GM12874 (cell line): Measurements from ENCODE around the gene INPP1.
A peak's percentile ranks its signal among the peaks of the same experiment; 100 is the strongest.

Experiments
- CTCF ChIP-seq: IDR thresholded peaks from 2 replicates; pipeline ENCODE4 v1.5.1; 2011; ENCODE audit warnings: low read depth, mild to moderate bottlenecking, control low read depth, low read length, moderate library complexity; ENCODE audit not compliant: insufficient read depth

The INPP1 gene

GRCh38 chr2:190313880-190314279 is 29.5 kb upstream of the INPP1 start:
- no peak for TF ChIP-seq CTCF

- TF ChIP-seq CTCF: no peak
Measured at GRCh38 chr2:190315273-190315672, 28.1 kb upstream of the INPP1 start.

- no peak for TF ChIP-seq CTCF
Measured at GRCh38 chr2:190318514-190318913, 24.9 kb upstream of the INPP1 start.

- no peak for TF ChIP-seq CTCF
Measured at GRCh38 chr2:190318931-190319554, 24.3 kb upstream of the INPP1 start.

DNA sequence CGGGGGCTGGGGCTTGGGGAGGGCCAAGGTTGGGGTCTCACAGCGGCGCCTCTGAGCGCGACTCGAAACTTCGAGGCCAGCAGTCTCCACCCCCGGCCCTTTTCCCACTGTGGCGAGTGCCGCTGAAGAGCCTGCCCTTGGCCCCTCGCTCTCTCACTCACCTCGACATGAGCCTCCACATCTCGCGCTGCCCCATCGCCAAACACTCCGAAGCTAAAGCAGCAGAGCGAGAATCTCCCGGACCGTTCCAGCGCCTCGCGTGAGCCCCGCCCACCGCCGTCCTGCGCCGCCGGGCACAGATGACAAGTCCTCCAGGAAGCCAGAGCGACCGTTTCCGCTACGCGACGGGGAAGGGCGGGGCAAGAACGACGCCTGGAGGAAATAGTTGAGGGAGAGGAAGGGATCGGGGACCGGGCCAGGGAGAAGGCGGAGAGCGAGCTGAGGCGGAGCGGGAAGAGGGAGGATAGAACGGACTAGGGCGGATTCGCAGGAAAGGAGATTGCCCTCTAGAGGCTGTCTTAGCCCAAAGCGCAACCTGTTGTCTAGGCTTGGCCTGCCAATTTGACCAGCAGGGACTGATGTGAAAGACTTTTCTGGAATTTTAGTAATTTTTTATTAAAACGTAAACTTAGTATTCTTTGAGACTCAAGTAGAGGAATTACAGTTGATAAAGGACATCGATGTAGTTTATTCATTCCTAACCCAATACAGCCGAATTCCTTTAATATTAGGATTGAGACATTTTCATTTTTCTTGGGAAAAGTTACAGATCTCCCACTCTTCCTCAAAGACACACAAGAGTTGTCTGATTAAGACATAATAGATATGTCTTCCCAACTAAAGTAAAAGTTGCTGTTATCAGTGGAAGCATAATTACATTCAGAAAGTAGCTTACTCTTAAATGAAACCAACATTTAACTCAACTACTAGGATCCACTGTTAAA is 23.6 kb upstream of the INPP1 start, which contains the start of gene HIBCH:
TSS of gene HIBCH (minus strand) at position 272 of the 944 bp plus-strand sequence. CDS start at position 196, 76 bp downstream.
- peak; percentile 66 for TF ChIP-seq CTCF

DNA sequence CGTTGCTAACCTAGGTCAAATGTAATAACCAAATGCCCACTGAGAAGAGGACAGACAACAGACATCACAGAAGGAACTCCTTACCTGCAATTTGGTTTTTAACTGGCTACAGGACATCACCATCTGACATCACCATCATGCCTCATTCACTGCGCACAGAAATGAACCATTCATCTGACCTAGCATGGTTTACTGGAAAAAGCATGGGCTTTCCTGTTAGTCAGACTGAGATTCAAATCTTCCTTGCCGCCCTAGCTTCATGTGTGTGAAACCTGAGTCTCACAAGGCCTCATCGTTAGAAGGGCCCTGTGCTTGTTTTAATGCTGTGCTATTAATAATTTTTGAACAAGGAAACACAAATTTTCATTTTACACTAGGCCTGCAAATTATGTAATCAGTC is 22.7 kb upstream of the INPP1 start:
- no peak for TF ChIP-seq CTCF

DNA sequence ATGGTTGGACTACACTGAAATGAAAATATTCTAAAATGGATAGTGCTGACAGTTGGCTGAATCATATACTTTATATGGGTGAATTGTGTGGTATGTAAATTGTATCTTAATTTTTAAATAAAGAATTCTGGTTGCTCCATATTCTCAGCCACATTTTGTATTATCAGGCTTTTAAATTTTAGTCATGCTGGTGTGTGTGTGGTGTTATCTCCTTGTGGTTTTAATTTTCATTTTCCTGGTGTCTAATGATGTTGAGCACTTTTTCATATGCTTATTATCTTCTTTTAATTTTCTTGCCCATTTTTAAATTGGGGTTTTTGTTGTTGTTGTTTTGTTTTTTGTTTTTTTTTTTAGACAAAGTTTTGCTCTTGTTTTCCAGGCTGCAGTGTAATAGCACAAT is 20.0 kb upstream of the INPP1 start:
- TF ChIP-seq CTCF: no peak
